ENCODE results near the gene ZDHHC24.
A peak's percentile ranks its signal among the peaks of the same experiment; 100 is the strongest.
"Not testable (repeated sequence)": the region's sequence is repeated elsewhere in the genome, so short reads cannot be mapped to it uniquely, and the experiment has no call there.

Gene ZDHHC24

DNA sequence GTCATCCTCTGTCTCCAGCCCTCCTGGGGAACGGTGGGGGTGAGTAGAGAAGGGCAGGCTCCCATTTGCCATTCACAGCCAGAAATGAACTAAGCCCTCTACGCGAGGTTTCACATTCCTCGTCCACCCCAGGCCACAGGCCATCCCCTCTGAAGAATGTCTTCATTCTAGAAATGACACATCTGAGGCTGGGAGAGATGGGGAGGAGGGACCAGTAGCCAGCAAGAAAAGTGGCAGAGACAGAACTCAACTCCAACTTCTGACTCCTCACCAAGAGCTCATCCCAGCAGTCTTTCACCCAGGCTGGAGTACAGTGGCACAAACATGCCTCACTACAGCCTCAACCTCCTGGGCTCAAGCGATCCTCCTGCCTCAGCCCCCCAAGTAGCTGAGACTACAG, 19.1 kb upstream of the ZDHHC24 start:
- no peak for FAIRE-seq

DNA sequence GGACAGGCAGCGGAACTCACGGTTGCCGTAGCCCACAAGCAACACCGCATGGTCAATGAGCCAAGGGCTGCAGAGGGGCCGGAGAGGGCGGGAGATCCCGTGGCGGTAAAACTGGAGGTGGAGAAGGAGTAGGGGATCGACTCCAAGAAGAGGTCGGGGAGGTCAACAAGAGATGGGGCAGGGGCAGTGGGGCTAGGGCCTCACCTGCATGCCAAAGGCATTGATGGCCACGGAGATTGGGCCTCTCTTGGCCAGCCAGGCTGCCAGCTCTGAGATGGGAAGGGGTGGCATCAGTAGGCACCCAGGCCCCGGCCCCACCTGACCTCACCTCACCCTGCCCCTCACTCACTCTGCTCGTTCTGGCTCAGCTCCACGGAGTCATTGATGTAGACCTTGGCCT, 18.7 kb upstream of the ZDHHC24 start:
- no peak for FAIRE-seq

DNA sequence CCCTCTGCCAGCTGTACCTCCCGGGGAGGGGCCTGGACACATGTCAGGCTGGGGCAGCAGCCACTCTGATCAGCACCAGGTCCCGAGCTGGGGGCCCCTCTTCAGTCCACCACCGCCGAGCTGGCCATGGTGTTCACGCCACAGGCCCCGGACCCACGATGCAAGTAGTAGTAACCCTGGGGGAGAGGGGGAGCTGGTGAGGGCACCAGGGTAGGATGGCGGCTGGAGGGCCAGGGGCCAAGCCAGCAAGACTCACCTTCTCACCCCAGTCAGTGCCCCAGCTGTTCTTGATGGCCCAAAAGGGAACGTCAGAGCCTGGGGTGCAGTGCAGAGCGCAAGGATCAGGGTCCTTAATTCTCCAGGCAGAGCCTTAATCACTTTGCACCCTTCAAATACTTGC, 18.0 kb upstream of the ZDHHC24 start:
- no peak for FAIRE-seq

DNA sequence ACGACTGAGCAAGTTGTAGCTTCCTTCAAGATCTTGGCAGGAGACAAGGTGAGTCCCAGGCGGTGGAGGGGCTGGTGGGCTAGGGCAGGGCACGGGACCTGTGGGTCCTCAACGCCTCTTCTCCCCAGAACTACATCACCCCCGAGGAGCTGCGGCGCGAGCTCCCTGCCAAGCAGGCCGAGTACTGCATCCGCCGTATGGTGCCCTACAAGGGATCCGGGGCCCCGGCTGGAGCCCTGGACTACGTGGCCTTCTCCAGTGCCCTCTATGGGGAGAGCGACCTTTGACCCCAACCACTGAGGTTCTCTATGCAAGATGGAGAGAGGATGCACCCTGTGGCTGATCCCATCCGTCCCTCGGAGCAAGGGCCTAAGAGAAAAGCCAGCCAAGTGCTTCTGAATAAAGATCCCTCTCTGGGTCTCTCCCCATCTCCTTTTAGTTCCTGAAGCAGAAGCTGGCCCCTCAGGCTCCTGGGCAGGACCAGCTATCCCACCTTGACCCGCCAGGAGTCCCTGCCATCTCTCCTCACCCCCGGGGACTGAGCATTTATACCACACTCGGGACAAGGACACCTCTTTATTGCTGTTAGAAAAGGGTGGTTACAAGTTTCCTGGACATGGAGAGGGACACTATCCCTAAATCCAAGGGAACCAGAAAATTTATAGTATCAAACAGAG, 17.2 kb upstream of the ZDHHC24 start:
- no peak for FAIRE-seq

DNA sequence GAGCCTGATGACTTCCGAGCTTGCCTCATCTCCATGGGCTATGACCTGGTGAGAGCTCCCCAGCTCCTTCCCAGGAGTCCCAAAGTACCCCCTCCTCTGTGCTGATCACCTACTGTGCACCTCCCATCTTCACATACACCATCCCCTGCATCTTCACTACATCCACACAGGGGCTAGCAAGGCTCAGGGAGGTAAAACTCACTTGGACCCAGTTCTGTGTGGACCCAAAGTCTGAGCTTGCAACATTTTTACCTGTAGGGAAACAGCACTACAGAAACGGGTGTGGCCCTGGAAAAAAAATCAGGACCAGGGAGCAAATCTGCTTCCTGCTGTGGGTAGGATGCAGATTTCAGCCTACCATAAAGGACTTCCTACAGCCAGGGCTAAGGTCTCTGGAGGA, 16.4 kb upstream of the ZDHHC24 start:
- FAIRE-seq, result no peak

DNA sequence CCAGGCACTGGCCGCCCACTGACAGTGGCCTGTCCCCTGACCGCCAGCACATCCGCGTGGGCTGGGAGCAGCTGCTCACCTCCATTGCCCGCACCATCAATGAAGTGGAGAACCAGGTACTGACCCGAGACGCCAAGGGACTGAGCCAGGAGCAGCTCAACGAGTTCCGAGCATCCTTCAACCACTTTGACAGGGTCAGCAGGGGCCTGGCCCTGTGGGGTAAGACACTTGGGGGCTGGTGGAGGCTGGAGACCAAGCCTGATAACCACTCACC, 16.1 kb upstream of the ZDHHC24 start:
- FAIRE-seq, result no peak

DNA sequence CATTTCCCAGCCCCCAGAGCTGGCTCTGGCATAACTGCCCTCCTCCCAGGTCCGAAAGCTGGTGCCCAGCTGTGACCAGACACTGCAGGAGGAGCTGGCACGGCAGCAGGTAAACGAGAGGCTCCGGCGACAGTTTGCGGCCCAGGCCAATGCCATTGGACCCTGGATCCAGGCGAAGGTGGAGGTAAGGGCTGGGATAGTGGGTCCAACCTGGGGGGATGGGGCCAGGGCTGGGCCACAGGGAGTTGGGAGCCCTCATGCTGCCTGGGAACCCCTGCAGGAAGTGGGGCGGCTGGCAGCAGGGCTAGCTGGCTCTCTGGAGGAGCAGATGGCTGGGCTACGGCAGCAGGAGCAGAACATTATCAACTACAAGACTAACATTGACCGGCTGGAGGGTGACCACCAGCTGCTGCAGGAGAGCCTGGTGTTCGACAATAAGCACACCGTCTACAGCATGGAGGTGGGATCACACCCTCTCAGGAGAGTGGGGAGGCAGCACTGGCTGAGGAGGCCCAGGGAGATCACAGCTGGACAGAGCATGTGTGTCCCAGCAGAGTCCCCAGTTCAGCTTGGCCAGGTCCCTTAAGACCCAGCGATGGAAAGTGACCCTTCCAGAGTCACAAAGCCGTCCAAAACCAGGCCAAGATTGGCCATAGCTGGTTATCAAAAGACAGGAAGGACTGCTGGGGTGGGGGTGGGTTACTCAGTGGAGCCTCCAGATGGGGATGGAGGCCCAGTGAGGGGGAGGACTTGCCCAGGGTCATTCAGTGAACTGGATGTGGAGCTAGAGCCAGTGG, 15.5 kb upstream of the ZDHHC24 start:
- FAIRE-seq, result no peak

DNA sequence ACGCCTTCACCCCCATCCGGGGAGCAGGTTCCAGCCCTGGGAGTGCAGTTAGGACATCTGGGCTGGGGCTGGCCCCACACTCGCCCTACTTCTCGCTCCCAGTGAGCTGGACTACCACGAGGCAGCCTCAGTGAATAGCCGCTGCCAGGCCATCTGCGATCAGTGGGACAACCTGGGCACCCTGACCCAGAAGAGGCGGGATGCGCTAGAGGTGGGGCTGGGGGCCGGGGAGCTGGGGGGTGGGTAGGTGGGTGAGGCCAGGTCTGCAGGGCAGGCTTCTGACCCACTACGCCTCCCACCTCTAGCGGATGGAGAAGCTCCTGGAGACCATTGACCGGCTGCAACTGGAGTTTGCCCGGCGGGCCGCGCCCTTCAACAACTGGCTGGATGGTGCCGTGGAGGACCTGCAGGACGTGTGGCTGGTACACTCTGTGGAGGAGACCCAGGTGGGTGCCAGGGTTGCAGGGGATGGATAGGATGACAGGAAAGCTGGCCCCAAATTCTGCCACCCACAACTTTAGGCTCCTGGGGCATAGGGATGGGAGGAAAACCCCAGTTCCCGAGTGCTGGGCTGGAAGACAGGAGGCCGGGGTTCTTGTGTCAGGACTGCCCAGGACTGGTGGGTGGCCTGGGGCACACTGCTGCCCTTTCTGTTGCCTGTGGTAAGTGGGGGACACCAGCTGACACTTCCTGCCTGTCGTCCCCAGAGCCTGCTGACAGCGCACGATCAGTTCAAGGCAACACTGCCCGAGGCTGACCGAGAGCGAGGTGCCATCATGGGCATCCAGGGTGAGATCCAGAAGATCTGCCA, 14.2 kb upstream of the ZDHHC24 start:
- no peak for FAIRE-seq

DNA sequence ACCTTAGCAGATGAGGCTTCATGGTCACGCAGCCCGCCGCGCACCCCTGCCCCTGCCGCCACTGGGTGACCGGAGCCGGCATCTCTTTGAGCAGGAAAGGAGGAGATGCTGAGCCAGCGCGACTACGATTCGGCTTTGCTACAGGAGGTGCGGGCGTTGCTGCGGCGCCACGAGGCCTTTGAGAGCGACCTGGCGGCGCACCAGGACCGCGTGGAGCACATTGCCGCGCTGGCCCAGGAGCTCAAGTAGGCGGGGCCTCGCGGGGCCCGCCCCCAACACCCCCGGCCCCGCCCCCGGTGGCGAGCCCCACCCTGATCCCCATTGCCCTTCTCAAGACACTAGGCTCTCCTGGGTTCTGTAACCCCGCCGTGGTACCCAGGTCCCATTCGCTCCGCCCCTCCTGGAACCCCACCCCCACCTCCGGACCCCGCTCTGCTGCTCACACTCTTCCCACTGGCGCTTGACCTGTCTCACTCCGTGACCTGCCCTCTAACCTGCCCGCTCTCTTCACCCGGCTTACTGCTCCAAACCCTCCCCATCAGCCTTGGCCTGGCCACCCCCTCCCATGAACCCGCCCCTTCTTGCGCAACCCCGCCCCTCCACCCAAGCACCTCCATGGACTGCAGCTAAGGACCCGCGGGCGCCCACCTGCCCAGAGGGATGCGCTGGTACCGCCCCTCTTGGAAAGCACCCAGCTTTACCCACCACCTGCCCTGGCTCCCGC, 13.5 kb upstream of the ZDHHC24 start:
- no peak for FAIRE-seq

DNA sequence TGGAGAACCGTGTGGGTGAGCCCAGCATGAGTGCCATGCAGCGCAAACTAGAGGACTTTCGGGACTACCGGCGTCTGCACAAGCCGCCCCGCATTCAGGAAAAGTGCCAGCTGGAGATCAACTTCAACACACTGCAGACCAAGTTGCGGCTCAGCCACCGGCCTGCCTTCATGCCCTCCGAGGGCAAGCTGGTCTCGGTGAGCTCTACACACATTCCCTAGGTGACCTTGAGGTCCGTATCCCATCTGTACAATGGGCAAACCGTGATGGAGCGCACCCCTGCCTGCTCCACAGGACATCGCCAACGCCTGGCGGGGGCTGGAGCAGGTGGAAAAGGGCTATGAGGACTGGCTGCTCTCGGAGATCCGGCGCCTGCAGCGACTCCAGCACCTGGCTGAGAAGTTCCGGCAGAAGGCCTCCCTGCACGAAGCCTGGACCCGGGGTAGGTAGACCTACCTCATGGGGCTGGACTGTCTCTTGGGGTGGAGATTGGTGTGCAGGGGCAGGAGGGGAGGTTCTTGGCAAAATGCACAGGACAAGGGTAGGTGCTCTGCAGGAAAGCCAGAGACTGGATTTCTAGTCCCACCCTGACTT, 12.0 kb upstream of the ZDHHC24 start:
- no peak for FAIRE-seq

DNA sequence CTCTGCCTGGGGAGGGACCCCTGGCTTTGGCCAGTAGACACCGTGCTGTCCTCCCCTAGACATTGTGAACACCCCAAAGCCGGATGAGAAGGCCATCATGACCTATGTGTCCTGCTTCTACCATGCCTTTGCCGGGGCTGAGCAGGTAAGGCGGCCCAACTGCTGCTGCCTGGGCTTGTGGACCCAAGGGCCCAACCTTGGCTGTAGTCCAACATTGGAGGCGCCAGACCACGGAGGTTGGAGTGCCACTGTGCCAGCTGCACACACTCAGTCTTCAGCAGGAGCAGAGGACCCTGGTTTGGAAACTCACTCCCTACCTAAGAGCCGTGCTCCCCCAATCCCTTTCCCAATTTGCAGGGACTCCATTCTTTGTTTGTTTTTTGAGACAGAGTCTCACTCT, 10.2 kb upstream of the ZDHHC24 start:
- no peak for FAIRE-seq

DNA sequence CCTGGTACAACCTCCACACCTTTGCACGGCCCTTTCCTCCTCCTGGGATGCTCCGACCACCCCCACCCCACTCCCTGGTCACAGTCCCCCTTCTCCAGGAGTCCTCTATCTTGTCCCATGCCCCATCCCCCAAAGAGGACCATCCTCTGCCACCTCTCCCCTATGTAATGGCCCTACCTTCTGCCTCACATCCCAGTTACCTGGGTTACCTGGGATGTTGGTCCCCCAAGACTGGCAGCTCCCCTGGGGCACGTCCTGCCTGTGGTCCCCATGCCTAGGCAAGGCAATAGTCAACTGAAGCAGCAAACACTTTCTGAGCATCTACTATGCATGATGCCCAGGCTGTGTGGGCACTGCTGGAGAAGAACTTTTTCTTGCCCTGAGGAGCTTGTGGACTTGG, 9.6 kb upstream of the ZDHHC24 start:
- no peak for FAIRE-seq

DNA sequence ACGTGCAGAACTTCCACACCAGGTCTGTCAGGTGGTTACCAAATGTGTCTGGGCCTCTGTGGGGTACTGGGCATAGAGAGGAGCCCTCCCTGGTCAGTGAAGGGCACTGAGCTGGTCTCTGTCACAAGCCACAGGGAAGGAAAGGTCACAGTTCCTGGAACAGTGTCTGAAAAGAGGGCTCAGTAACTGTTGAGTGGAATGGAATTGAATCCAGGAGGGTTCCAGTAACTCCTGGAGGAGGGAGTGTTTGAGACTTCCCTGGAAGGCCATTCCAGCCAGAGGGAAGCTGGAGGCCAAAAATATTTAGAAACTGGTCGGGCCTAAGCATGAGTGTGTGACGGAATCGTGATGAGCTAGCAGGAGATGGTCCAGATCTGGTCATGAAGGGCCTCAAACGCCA, 8.8 kb upstream of the ZDHHC24 start:
- no peak for FAIRE-seq

DNA sequence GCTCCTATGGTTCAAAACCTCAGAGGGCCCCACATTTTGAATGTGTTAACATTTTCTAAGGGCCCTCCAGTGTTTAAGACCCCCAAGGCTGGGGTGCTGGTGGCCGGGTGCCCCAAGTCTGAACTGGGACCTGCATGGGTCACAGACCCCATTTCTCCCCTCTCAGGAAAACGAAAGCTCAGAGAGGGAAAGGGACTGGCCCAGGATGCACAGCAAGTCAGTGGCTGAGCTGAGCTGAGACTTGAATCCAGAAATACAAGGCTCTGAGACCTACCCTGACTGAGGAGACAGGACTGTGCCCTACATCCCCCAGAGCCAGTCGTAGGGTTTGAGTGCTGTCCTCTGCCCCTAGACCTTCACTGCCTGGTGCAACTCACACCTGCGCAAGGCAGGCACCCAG, 5.0 kb upstream of the ZDHHC24 start:
- FAIRE-seq, result no peak

DNA sequence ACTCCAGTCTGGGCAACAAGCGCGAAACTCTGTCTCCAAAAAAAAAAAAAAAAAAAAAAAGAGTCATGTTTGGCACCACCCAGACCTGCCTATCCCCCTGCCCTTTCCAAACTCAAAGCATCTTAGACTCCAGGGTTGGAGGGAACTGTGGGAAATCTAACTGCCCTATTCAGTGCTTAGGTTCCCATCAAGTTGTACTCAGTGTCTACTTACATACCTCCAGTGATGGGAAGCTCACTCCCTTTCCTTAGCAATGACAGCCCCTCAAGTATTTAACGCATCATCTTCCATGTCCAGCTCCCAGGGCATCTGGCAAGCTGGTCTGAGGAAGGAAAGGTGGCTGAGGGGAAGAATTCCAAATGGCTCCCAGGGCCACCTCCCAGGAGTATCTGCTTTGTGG, 3.8 kb upstream of the ZDHHC24 start:
- no peak for FAIRE-seq

DNA sequence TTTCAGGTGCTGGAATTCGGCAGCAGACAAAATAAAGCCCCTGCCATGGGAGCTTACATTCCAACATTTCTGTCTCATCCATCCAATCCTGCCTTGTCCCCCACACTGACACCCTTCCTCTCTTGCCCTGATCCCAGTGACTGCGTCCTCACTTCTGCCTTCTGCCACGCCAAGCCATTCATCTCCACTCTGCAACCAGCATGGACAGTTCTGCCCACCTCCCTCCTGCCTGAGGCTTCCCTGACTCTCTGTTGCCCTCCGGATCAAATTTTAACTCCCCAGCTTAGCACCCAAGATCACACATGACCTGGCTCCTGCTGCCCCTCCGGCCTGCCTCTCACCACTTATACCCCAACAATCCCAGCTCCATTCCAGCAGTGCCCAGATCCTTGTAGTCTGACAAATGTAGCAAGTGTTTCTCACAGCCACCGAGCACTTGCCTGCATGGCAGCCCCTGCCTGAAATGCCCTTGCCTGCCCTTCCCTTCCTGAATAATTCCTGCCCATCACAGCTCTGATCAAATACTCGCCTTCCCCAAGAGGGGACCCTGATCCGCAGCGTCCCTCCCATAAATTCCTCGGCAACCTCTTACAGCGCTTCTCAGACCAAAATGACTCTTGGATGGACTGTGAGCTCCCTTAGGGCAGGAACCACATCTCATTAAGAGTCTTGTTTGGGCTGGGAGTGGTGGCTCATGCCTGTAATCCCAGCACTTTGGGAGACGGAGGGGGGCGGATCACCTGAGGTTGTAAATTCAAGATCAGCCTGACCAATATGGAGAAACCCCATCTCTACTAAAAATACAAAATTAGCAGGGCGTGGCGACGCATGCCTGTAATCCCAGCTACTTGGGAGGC, 3.2 kb upstream of the ZDHHC24 start:
- FAIRE-seq, result no peak

DNA sequence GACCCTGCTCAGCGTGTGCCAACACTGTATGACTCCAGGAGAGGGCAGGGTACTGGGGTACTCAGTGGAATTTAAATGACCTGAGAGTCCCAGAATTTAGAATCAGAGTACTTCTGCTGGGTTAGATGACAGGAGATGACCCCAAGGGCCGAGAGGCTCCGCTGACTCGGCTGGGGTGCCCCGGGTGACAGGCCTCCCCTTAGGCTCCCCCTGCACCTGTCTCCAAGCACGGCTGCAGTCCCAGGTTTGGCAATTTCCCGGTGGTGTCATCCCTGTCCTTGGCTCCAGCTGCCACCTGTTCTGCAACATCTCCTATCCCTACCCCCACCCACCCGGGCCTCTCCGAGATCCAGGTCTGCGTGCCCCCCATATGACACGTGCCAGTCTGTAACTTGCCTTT, 2.2 kb upstream of the ZDHHC24 start:
- FAIRE-seq, result no peak

DNA sequence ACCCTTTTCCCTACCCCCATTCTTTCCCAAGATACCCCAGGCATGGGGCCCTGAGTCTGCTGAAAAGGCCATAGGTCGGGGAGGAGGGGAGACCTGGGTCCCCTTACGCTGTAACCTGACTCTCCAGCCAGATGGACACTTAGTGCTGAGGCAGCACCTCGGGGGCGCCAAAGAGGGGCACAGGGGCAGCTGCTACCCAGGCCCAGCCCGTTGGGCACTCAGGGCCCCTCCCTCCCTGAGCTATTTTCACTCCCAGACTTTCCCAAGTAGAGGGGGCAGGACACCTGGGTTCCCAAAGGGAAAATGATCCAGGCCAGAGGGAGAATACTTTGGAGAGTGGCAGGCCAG, 1.8 kb upstream of the ZDHHC24 start:
- FAIRE-seq, result no peak

DNA sequence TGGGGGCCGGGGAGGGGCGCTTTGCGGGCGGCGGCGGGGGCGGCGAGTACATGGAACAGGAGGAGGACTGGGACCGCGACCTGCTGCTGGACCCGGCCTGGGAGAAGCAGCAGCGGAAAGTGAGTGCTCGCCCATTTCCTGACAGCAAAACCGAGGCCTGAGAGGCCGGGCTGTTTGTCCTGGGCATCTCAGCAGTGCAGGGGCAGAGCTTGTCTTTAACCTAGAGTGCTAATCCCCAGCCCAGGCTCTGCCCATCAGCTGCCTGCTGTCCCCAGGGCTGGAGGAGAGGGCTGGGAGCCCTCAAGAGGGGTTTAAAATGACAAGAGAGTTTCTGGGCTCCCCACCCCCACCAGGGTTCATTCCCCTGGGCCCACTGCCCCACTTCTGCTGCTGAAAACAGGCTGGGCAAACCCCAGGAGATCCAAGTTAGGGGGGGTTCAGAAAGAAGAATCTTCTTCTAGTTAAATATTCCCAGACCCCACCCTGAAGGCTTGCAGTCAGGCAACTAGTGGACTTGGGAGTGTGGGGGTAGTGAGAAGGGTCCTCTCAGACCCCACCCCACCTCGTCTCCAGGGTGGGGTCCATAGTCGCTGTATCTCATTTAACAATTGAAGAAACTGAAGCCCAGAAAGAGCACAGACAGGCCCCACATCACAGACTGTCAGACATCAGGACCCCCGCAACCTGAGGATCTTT, 1.3 kb upstream of the ZDHHC24 start:
- FAIRE-seq, result no peak

DNA sequence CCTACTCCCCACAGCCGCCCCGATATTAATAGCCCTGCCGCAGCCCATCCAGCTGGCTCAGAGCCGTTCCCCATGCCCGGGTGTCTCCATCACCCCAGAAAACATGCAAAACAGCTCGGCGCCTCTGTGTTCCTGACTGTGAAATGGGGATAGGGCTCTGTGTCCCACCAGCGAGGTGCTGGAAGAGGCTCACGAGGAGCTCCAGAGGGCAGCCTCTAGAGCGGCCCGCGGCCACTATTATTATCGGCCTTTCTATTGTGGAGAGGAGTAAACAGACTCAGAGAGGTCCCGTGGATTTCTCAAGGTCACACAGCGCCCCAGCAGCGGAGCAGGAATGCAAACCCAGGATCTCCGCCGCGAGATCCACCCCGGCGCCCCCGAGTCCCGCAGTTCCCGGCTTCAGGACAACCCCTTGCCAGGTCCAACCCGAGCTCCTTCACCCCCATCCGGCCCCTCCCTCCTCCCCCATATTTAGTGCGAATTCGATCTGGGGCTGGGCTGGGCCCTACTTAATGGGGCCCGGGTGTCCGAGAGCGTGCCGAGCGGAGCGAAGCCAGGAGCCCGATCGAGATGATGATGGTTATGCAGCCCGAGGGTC, 619 bp upstream of the ZDHHC24 start, which contains the start of gene ACTN3:
ACTN3 (plus strand) TSS at position 536 of the 598 bp plus-strand sequence; CDS start at position 571, 35 bp downstream.
- peak; percentile 13 for FAIRE-seq

DNA sequence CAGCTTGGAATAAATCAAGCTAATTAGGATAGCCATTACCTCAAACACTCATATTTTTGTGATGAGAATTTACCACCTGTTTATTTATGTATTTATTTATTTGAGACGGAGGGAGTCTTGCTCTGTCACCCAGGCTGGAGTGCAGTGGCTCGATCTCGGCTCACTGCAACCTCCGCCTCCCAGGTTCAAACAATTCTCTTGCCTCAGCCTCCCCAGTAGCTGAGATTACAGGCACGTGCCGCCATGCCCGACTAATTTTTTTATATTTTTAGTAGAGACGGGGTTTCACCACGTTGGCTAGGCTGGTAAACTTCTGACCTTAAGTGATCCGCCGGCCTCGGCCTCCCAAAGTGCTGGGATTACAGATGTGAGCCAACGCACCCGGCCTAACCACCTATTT, 896 bp downstream of the ZDHHC24 start:
- not testable (repeated sequence) for FAIRE-seq
